GM12878 (cell line): ENCODE results near the gene RICTOR. TPM values are rescaled to one million over a fixed set of nuclear protein-coding genes. Genes with fewer than 3 reads are reported as not detected.
A peak's percentile ranks its signal among the peaks of the same experiment; 100 is the strongest.

Experiments used
- ATAC-seq: fragments of 200-7000 bp; cut with Tn5 transposase; 3 replicates; pipeline ENCODE4 v1.9.1; 2020; ENCODE audit warnings: mild to moderate bottlenecking, moderate library complexity
- BruUV-seq: library from RNA; stranded (reverse); fragments of 400-500 nt; replicated peaks from 2 replicates; lab custom pipeline; 2021; lab: Mats Ljungman, UMichigan
- CTCF ChIA-PET: fragments of 300-600 bp; sonication (Branson Sonifier 250); formaldehyde crosslinking; extraction: SDS; loops from one replicate; lab custom pipeline; 2021; ENCODE audit warnings: inconsistent platforms; lab: Yijun Ruan, JAX
- POLR2A ChIA-PET: fragments of 350-600 bp; formaldehyde crosslinking; extraction: SDS; loops from one replicate; lab custom pipeline; 2021; ENCODE audit warnings: inconsistent platforms; lab: Charles Lee
- RAD21 ChIA-PET: fragments of 300-600 bp; sonication (Branson Sonifier 250); formaldehyde crosslinking; loops from one replicate; lab custom pipeline; 2023; ENCODE audit warnings: antibody characterized with exemption; ENCODE audit not compliant: unreplicated experiment; lab: Charles Lee
- SMC1A ChIA-PET: fragments of 300-600 bp; sonication (Branson Sonifier 250); formaldehyde crosslinking; loops from one replicate; lab custom pipeline; 2023; ENCODE audit not compliant: unreplicated experiment, uncharacterized antibody; lab: Charles Lee
- DNase-seq: peaks from one replicate; pipeline ENCODE4 v3.0.0-alpha.2; 2011; ENCODE audit warnings: low read depth, low spot score
- FAIRE-seq: peaks from 3 replicates; lab custom pipeline; 2011; peaks lifted over from hg19 to GRCh38; lab: Jason Lieb, UNC
- H2AFZ ChIP-seq: 2 replicates; pipeline ENCODE4 v1.6.0; 2011; ENCODE audit warnings: low read depth, low read length, control low read depth; ENCODE audit not compliant: control insufficient read depth
- H3K27ac ChIP-seq: 2 replicates; pipeline ENCODE4 v1.5.1; 2011; ENCODE audit warnings: control low read depth; ENCODE audit not compliant: control insufficient read depth, insufficient read depth
- H3K27me3 ChIP-seq, 2 experiments: replicated peaks in 1 of 2; 2 replicates each; pipeline versions ENCODE4 v1.6.0 to v1.6.1; 2011; ENCODE audit warnings: low read length in 1 of 2; ENCODE audit not compliant: control insufficient read depth in 2 of 2, insufficient read depth in 2 of 2
- H3K36me3 ChIP-seq, 2 experiments: 2 replicates each; pipeline ENCODE4 v1.5.1; 2011; ENCODE audit warnings: low read length in 1 of 2; ENCODE audit not compliant: control insufficient read depth in 2 of 2, insufficient read depth in 2 of 2
- H3K4me1 ChIP-seq: 2 replicates; pipeline ENCODE4 v1.6.1; 2011; ENCODE audit warnings: mild to moderate bottlenecking, low read length, moderate library complexity, mixed read lengths; ENCODE audit not compliant: control insufficient read depth, insufficient read depth
- H3K4me2 ChIP-seq: 2 replicates; pipeline ENCODE4 v1.6.0; 2011; ENCODE audit warnings: control low read depth; ENCODE audit not compliant: control insufficient read depth, insufficient read depth
- H3K4me3 ChIP-seq: fragments of 200-600 bp; sonication (generic); 2 replicates; pipeline ENCODE4 v1.5.1; 2016
- H3K79me2 ChIP-seq: 2 replicates; pipeline ENCODE4 v1.6.0; 2011; ENCODE audit warnings: low read length; ENCODE audit not compliant: control insufficient read depth, insufficient read depth
- H3K9ac ChIP-seq: 2 replicates; pipeline ENCODE4 v1.8.0; 2011; ENCODE audit warnings: low read length, control low read depth, mixed read lengths; ENCODE audit not compliant: control insufficient read depth, insufficient read depth
- H3K9me3 ChIP-seq: replicated peaks from 3 replicates; pipeline ENCODE4 v1.5.1; 2011; ENCODE audit warnings: mild to moderate bottlenecking, low read length; ENCODE audit not compliant: control insufficient read depth, insufficient read depth
- H4K20me1 ChIP-seq: 2 replicates; pipeline ENCODE4 v1.6.0; 2011; ENCODE audit not compliant: control insufficient read depth, insufficient read depth
- ASH2L ChIP-seq: fragments of 300-600, 200-600 bp; sonication (generic); IDR thresholded peaks from 2 replicates; pipeline ENCODE4 v1.6.1; 2017; ENCODE audit warnings: low read depth, mild to moderate bottlenecking, borderline replicate concordance
- IRF5 ChIP-seq: fragments of 450-650 bp; IDR thresholded peaks from 2 replicates; pipeline ENCODE4 v1.6.1; 2017; ENCODE audit warnings: borderline replicate concordance
- MAX ChIP-seq: IDR thresholded peaks from 2 replicates; pipeline ENCODE4 v1.6.1; 2012; ENCODE audit warnings: low read depth, low read length, improper control_type of control experiment
- PAX8 ChIP-seq: fragments of 450-650 bp; IDR thresholded peaks from 2 replicates; pipeline ENCODE4 v1.6.1; 2017; ENCODE audit warnings: mild to moderate bottlenecking, moderate library complexity
- POU2F2 ChIP-seq: IDR thresholded peaks from 3 replicates; pipeline ENCODE4 v1.6.1; 2011; ENCODE audit warnings: low read depth, mild to moderate bottlenecking, low read length, borderline replicate concordance
- YY1 ChIP-seq: IDR thresholded peaks from 2 replicates; pipeline ENCODE4 v1.6.1; 2011; ENCODE audit warnings: low read depth, mild to moderate bottlenecking, low read length
- WGBS: methylation state at CpG from one replicate; pipeline ENCODE4 v1.1.6; 2016; ENCODE audit warnings: low lambda C conversion rate; ENCODE audit not compliant: insufficient replicate concordance, insufficient coverage; ENCODE audit errors: missing lambda C conversion rate; 5-methylcytosine and 5-hydroxymethylcytosine counted together
- in situ Hi-C: fragments of 300-500 bp; cut with MboI; formaldehyde crosslinking; loops from 9 replicates; pipeline ENCODE4 v1.14.3; 2018; ENCODE audit warnings: mixed read lengths
- intact Hi-C: fragments of 100-400 bp; cut with micrococcal nuclease; formaldehyde crosslinking; loops from one replicate; pipeline ENCODE4 v1.14.2; 2022; ENCODE audit not compliant: unreplicated experiment
- polyA plus RNA-seq, 11 experiments: library from polyadenylated mRNA; depleted of rRNA in 4 of 11; unstranded in 6 of 11; stranded (reverse) in 5 of 11; fragments of >200 nt; fragmentation: Nextera tagmentation in 4 of 11; fragmentation: Illumina TruSeq in 1 of 11; extraction: Ambion mirVana in 4 of 11; extraction: Trizol in 1 of 11; gene quantifications; 1 replicate in 1 of 11; 2 replicates in 10 of 11; pipeline versions ENCODE4 v1.2.1 to v1.2.3, GENCODE V29; 2011 to 2016; ENCODE audit warnings: inconsistent platforms in 2 of 11, missing spikeins in 2 of 11, low read depth in 1 of 11
- total RNA-seq, 4 experiments: library from RNA; depleted of rRNA in 3 of 4; stranded (reverse); fragments of >200 nt in 3 of 4; fragmentation: Illumina TruSeq in 1 of 4; extraction: Trizol in 1 of 4; gene quantifications; 2 replicates each; pipeline versions ENCODE4 v1.2.1 to v1.2.3, GENCODE V29; 2013 to 2021
- TF ChIP-seq, protein P1 (sequence below): IDR thresholded peaks from 2 replicates; pipeline ENCODE4 v1.6.1; 2011; ENCODE audit warnings: borderline replicate concordance, low read depth, mild to moderate bottlenecking, moderate library complexity, mixed read lengths, low read length; ENCODE audit not compliant: insufficient read depth; ENCODE audit errors: extremely low read length

RICTOR gene
- total and polyA plus RNA-seq, 10 of the 15 experiments (the other 5 are each of a cell fraction or from before 2014, with no cell fraction given) = 2.7 to 23.0 (median 6.9) TPM

GRCh38 chr5:38938424-38938823 is 135.8 kb downstream of the RICTOR start:
- WGBS = 93% methylated on average over 1 of the region's 1 CpG
- no peak for FAIRE-seq

More at GRCh38 chr5:38938424-38938823, 135.8 kb downstream of the RICTOR start:
- ATAC-seq (no peak), DNase-seq (no peak)
- CTCF ChIA-PET = interaction anchor here (1.0 to 1.7 kb wide), 2 partner anchors 142 to 497 kb away, joined by 3 to 6 read pairs; no protein-coding TSS in a partner anchor
- POLR2A ChIA-PET = no interaction called here
- no peak overlapping the region for H3K9ac ChIP-seq
- BruUV-seq = TSS peak; percentile 4
- no peaks in the 10 kb centered on the region for H3K9me3 ChIP-seq
- no peaks in the 10 kb centered on the region for H3K79me2 ChIP-seq
- H3K4me1 ChIP-seq = no peaks in the 10 kb centered on the region
- H4K20me1 ChIP-seq = no peaks in the 10 kb centered on the region
- no peak overlapping the region for H2AFZ ChIP-seq
- H3K27ac ChIP-seq = no peak overlapping the region
- in situ Hi-C loops = no loop called here
- SMC1A ChIA-PET = no interaction called here
- TF ChIP-seq, protein P1, sequence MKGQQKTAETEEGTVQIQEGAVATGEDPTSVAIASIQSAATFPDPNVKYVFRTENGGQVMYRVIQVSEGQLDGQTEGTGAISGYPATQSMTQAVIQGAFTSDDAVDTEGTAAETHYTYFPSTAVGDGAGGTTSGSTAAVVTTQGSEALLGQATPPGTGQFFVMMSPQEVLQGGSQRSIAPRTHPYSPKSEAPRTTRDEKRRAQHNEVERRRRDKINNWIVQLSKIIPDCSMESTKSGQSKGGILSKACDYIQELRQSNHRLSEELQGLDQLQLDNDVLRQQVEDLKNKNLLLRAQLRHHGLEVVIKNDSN = no peak
- TF ChIP-seq ASH2L (no peak), MAX (no peak), YY1 (no peak), IRF5 (no peak), PAX8 (no peak), POU2F2 (no peak)
- no peak overlapping the region for H3K4me3 ChIP-seq
- no peaks in the 10 kb centered on the region for H3K27me3 ChIP-seq
- intact Hi-C loops = no loop called here
- H3K4me2 ChIP-seq = no peak overlapping the region
- H3K36me3 ChIP-seq = peaks cover 0 to 7% of the 10 kb centered on the region in 2 experiments; a peak in 2 of 4 replicates
- RAD21 ChIA-PET = no interaction called here
